OCI-LY3 (cell line): ENCODE data around the gene TPRN.

Source experiments
- H2AFZ ChIP-seq: fragments of 200-600, 300-600 bp; shearing (Covaris generic); 2 replicates; pipeline ENCODE4 v1.6.0; 2014; ENCODE audit warnings: antibody characterized with exemption, low read depth, low read length
- H3K27ac ChIP-seq: fragments of 200-600, 300-600 bp; sonication (generic); 2 replicates; pipeline ENCODE4 v1.5.1; 2014; ENCODE audit warnings: mild to moderate bottlenecking, low read length, moderate library complexity, mixed read lengths
- H3K27me3 ChIP-seq: fragments of 200-600, 300-600 bp; sonication (generic); 2 replicates; pipeline ENCODE4 v1.6.1; 2014; ENCODE audit warnings: low read depth, low read length, mixed read lengths
- H3K36me3 ChIP-seq: fragments of 200-600, 300-600 bp; sonication (generic); replicated peaks from 2 replicates; pipeline ENCODE3; 2014; ENCODE audit warnings: low read depth, low read length, mixed read lengths
- H3K4me1 ChIP-seq: fragments of 300-600, 200-600 bp; sonication (generic); 2 replicates; pipeline ENCODE4 v1.6.1; 2014; ENCODE audit warnings: low read length, mixed read lengths
- H3K4me2 ChIP-seq: fragments of 200-600, 300-600 bp; sonication (generic); 2 replicates; pipeline ENCODE4 v1.6.1; 2014; ENCODE audit warnings: low read length, mixed read lengths
- H3K4me3 ChIP-seq: fragments of 300-600, 200-600 bp; sonication (generic); 2 replicates; pipeline ENCODE4 v1.5.1; 2014; ENCODE audit warnings: antibody characterized with exemption, mild to moderate bottlenecking, low read length, moderate library complexity
- H3K79me2 ChIP-seq: fragments of 300-600, 200-600 bp; shearing (Covaris generic); 2 replicates; pipeline ENCODE4 v1.6.1; 2014; ENCODE audit warnings: mild to moderate bottlenecking, low read length, mixed read lengths
- H3K9ac ChIP-seq: fragments of 300-600, 200-600 bp; shearing (Covaris generic); 2 replicates; pipeline ENCODE4 v1.6.0; 2014; ENCODE audit warnings: mild to moderate bottlenecking, low read length, moderate library complexity
- H3K9me3 ChIP-seq: fragments of 200-600, 300-600 bp; shearing (Covaris generic); 2 replicates; pipeline ENCODE4 v1.6.1; 2014; ENCODE audit warnings: low read length, mixed read lengths; ENCODE audit not compliant: insufficient read depth
- H4K20me1 ChIP-seq: fragments of 200-600, 300-600 bp; sonication (generic); 2 replicates; pipeline ENCODE4 v1.6.1; 2016; ENCODE audit warnings: low read length, mixed read lengths; ENCODE audit not compliant: insufficient read depth
- EZH2phosphoT487 ChIP-seq: fragments of 200-600 bp; shearing (Covaris generic); IDR thresholded peaks from 2 replicates; pipeline ENCODE4 v1.6.1; 2018; ENCODE audit warnings: antibody characterized with exemption, mixed run types, low read depth
- TF ChIP-seq, protein P1 (sequence below): fragments of 200-600, 300-600 bp; sonication (generic); IDR thresholded peaks from 2 replicates; pipeline ENCODE4 v1.5.1; 2014; ENCODE audit warnings: antibody characterized with exemption, low read length, low read depth

The TPRN gene

DNA sequence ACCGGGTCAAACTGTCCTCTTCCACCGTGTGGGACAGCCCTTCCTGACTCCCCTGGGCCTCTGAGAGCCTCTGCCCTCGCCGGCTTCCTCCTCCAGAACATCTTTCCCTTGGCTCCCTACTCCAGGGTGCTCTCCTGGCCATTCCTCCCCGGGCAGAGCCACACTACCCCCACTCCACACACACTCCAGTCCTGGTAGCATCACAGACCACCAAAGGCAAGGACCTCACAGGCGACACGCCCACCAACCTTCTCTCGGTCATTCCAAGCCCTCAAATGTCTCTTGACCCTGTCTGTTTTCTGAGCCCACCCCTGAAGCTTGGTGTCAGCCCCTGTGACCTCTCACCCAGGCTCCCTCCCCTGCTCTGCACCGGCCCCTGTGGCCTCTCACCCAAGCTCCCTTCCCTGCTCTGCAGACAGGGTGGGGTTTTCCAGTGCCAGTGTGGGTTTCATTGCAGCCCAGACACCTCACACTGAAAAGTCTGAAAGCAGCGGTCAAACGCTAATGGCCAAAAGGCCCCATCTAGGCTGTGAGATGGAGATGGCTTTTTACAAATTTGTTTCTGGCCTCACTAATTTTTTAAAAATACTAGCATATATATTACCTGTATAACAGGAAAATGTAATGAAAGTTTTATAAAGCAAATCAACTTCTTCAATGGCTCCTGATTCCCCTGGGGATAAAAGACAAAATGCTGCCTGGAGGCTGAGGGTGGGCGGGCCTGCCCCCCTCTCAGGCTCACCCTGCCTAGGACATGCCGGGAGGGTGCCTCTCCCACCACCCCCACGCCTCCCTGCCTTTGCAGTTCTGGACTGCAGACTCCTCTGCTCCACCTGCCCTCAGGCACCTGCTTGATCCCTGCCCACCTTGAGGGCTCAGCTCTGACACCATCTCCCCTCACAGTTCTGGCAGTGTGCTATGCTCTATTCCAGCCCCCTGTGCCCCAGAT is 41.2 kb downstream of the TPRN start:
- Histone ChIP-seq H3K9ac (peak overlapping the region; percentile 17; the same call in 1 of the 2 replicates), H3K79me2 (no peaks in the 10 kb centered on the region), H3K27me3 (0 out of 2 replicates have a peak, but pooled peaks cover 6% of the 10 kb centered on the region), H3K36me3 (no peaks in the 10 kb centered on the region), H3K4me3 (peak overlapping the region; percentile 13; the same call in 1 of the 2 replicates), H3K9me3 (no peaks in the 10 kb centered on the region), H3K4me2 (peak overlapping the region; percentile 56), H3K4me1 (peaks cover 19% of the 10 kb centered on the region), H4K20me1 (no peaks in the 10 kb centered on the region), H2AFZ (no peak overlapping the region; the same call in 1 of the 2 replicates), H3K27ac (no peak overlapping the region)
- no peak for TF ChIP-seq EZH2phosphoT487
- TF ChIP-seq, protein P1, sequence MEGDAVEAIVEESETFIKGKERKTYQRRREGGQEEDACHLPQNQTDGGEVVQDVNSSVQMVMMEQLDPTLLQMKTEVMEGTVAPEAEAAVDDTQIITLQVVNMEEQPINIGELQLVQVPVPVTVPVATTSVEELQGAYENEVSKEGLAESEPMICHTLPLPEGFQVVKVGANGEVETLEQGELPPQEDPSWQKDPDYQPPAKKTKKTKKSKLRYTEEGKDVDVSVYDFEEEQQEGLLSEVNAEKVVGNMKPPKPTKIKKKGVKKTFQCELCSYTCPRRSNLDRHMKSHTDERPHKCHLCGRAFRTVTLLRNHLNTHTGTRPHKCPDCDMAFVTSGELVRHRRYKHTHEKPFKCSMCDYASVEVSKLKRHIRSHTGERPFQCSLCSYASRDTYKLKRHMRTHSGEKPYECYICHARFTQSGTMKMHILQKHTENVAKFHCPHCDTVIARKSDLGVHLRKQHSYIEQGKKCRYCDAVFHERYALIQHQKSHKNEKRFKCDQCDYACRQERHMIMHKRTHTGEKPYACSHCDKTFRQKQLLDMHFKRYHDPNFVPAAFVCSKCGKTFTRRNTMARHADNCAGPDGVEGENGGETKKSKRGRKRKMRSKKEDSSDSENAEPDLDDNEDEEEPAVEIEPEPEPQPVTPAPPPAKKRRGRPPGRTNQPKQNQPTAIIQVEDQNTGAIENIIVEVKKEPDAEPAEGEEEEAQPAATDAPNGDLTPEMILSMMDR, result no peak

DNA sequence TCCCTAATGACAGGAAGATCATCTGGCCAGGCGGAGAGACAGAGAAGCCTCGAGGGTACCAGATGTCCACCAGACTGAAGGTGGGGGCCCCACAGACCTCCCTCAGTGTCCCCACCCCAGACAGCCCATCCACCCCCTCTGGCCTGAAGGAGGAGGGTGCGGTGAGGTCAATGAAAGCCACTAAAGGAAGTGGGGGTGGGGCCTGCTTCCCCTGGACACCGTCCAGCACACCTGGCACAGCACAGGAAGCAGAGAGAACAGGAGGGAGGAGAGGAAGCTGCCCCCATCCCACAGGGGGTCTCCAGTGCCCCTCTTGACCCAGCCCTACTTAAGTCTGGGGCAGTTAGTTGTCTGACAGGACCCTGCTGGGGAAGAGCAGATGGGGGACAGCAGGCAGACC is 41.9 kb downstream of the TPRN start:
- no peaks in the 10 kb centered on the region for H3K36me3 ChIP-seq
- H4K20me1 ChIP-seq, result no peaks in the 10 kb centered on the region
- 0 out of 2 replicates have a peak, but pooled peaks cover 6% of the 10 kb centered on the region for H3K27me3 ChIP-seq
- H3K27ac ChIP-seq, result no peak overlapping the region
- H2AFZ ChIP-seq, result no peak overlapping the region
- H3K9me3 ChIP-seq, result no peaks in the 10 kb centered on the region
- H3K4me2 ChIP-seq, result peak overlapping the region; percentile 56; the same call in 1 of the 2 replicates
- no peaks in the 10 kb centered on the region for H3K79me2 ChIP-seq
- peaks cover 19% of the 10 kb centered on the region for H3K4me1 ChIP-seq
- no peak overlapping the region for H3K4me3 ChIP-seq
- no peak for TF ChIP-seq EZH2phosphoT487
- TF ChIP-seq, protein P1, result no peak
- H3K9ac ChIP-seq, result peak overlapping the region; percentile 17; the same call in 1 of the 2 replicates

DNA sequence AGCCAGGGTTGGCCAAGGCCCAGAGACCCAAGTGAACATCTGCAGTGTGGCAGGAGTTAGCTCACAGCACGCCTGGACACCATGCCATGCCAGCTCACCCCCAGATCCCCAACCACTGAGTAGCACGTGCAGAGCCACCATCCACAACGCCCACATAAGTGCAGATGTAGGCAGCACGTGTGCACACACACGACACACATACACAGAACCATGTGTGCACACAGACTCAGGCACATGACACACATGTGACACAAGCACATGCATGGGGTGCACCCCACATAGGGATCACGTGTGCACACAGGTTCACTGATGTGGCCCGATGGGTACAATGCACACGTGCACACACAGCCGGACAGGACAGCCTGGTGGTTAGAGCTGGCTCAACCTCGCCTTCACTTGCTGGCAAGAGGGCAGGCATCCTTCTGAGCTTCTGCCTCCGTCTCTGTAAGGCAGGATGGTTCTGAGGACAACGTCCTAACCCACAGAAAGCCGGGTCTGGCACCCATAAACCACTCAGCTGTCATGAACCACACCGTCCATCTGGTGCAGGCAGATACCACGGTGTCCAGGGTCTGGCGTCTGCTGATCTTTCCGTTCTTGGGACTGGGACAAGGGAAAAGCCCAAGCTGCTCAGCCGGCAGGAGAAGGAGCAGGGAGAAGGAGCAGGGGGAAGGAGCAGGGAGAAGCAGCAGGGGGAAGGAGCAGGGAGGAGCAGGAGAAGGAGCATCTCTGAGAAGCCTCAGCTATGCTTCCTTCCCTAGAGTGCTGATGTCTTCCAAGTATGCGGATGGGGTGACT is 42.7 kb downstream of the TPRN start:
- Histone ChIP-seq H3K79me2 (no peaks in the 10 kb centered on the region), H3K4me3 (no peak overlapping the region), H2AFZ (no peak overlapping the region), H4K20me1 (no peaks in the 10 kb centered on the region), H3K36me3 (no peaks in the 10 kb centered on the region), H3K4me2 (no peak overlapping the region), H3K9me3 (no peaks in the 10 kb centered on the region), H3K27me3 (0 out of 2 replicates have a peak, but pooled peaks cover 6% of the 10 kb centered on the region), H3K27ac (no peak overlapping the region), H3K4me1 (peaks cover 19% of the 10 kb centered on the region), H3K9ac (no peak overlapping the region)
- TF ChIP-seq, protein P1, result no peak
- no peak for TF ChIP-seq EZH2phosphoT487
